Measurements from ENCODE around the gene SORBS1. TPM values are rescaled to one million over a fixed set of nuclear protein-coding genes. Genes with fewer than 3 reads are reported as not detected.

SORBS1 gene
- total RNA-seq, 1 donor from 2014 or later: 58.2 TPM

DNA sequence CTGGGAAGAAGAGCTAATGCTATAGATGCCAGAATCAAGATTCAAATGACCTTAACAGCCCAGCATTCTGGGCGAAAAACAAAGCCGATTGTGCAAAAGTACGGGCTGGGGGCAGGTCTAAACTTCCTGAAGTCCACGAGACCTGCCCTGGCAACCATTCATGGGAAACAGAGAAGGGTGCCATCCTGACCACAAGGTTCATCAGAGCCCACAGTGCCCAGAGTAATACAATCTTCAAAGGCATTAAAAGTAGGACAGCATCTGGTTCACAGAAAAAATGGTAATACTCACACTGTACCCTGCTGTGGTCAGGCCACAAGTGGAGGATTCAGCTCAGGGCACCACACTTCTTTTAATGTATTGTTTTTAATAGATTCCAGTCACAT, 36.1 kb downstream of the SORBS1 start:
- H3K4me3 ChIP-seq: no peak overlapping the region
- H3K27me3 ChIP-seq (ENCODE audit: low read depth): no peaks in the 10 kb centered on the region
- DNase-seq: no peak
- H3K27ac ChIP-seq: no peak overlapping the region
- peaks cover 11% of the 10 kb centered on the region for H3K4me1 ChIP-seq
- H3K36me3 ChIP-seq: no peaks in the 10 kb centered on the region
- ATAC-seq: no peak
- intact Hi-C loops (cut with DNase I): no loop called here
- no peaks in the 10 kb centered on the region for H3K9me3 ChIP-seq
- TF ChIP-seq, protein P1, sequence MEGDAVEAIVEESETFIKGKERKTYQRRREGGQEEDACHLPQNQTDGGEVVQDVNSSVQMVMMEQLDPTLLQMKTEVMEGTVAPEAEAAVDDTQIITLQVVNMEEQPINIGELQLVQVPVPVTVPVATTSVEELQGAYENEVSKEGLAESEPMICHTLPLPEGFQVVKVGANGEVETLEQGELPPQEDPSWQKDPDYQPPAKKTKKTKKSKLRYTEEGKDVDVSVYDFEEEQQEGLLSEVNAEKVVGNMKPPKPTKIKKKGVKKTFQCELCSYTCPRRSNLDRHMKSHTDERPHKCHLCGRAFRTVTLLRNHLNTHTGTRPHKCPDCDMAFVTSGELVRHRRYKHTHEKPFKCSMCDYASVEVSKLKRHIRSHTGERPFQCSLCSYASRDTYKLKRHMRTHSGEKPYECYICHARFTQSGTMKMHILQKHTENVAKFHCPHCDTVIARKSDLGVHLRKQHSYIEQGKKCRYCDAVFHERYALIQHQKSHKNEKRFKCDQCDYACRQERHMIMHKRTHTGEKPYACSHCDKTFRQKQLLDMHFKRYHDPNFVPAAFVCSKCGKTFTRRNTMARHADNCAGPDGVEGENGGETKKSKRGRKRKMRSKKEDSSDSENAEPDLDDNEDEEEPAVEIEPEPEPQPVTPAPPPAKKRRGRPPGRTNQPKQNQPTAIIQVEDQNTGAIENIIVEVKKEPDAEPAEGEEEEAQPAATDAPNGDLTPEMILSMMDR (IDR thresholded peaks at IDR 0.05): no peak

DNA sequence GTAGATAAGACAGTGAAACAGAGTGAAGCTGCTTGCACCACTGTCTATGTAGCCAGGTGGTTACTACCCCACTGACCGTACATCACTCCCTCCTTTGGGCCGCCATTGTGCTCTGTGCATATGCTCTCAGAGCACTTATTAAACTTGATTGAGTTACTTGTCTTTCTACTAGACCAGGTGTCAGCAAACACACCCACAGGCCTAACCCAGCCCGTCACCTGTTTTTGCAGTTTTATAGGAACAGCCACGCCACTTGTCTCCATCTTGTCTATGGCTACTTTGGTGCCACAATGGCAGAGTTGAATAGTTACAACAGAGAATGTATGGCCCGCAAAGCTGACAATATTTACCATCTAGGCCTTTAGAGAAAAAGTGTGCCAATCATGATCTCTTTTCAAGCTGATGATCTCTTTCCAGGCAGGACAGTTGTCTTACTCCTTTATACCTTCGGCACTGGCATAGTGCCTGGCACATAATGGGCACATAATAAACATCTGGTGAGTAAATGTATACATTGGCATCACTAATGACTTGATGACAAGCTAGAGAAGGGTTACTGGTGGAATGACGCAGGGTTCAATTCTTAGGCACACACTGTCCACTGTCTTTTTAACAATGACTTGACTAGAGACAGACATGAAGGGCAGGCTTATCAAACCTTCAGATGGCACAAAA, 36.7 kb downstream of the SORBS1 start:
- DNase-seq (no peak), ATAC-seq (no peak)
- Histone ChIP-seq H3K9me3 (no peaks in the 10 kb centered on the region), H3K36me3 (no peaks in the 10 kb centered on the region), H3K27me3 (ENCODE audit: low read depth) (no peaks in the 10 kb centered on the region), H3K4me3 (no peak overlapping the region), H3K27ac (no peak overlapping the region), H3K4me1 (peaks cover 7% of the 10 kb centered on the region)
- TF ChIP-seq, protein P1 (IDR thresholded peaks at IDR 0.05): no peak
- intact Hi-C loops (cut with DNase I): no loop called here

DNA sequence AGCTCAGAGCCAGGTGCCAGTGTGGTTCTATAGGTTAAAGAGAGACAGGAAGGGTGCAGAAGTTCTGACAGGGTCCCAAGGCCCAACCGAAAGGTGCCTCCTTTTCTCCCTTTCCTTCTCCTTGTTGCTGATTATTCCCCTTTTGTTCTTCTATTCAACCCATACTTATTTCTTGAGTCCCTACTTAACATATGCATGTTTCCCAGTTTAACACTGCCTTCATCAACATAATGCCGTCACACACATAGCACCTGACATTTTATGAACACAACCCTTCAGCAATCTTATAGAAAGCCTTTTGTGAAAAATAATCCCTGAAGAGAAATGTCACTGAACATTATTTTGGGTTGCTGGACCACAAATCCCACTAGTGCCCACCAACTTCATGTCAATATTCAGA, 39.1 kb downstream of the SORBS1 start:
- Histone ChIP-seq H3K9me3 (no peaks in the 10 kb centered on the region), H3K4me3 (no peak overlapping the region), H3K27ac (no peak overlapping the region), H3K27me3 (ENCODE audit: low read depth) (no peaks in the 10 kb centered on the region), H3K4me1 (no peaks in the 10 kb centered on the region), H3K36me3 (no peaks in the 10 kb centered on the region)
- intact Hi-C loops (cut with DNase I): no loop called here
- TF ChIP-seq, protein P1 (IDR thresholded peaks at IDR 0.05): no peak
- DNase-seq: no peak
- ATAC-seq: no peak

DNA sequence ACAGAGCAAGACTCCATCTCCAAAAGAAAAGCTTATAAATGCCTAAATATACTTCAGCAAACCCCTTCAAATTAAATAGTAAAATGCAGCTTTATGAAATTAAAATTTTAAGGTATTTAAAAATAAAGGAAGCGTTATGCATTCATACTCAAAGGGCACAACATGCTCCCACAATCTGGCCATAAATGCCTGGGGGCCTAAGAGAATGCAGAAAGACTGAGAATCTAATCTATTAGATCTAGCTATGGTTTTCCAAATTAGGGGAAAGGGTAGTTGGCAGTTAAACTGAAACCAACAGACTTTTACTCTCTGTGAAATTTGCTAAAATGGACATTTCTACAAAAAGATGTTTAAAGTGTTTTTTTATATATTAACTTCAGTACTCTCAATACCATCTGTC, 40.6 kb downstream of the SORBS1 start:
- intact Hi-C loops (cut with DNase I): no loop called here
- DNase-seq: no peak
- no peak for ATAC-seq
- H3K36me3 ChIP-seq: no peaks in the 10 kb centered on the region
- no peaks in the 10 kb centered on the region for H3K9me3 ChIP-seq
- H3K4me3 ChIP-seq: no peak overlapping the region
- no peaks in the 10 kb centered on the region for H3K27me3 ChIP-seq (ENCODE audit: low read depth)
- no peaks in the 10 kb centered on the region for H3K4me1 ChIP-seq
- no peak overlapping the region for H3K27ac ChIP-seq
- TF ChIP-seq, protein P1 (IDR thresholded peaks at IDR 0.05): no peak

DNA sequence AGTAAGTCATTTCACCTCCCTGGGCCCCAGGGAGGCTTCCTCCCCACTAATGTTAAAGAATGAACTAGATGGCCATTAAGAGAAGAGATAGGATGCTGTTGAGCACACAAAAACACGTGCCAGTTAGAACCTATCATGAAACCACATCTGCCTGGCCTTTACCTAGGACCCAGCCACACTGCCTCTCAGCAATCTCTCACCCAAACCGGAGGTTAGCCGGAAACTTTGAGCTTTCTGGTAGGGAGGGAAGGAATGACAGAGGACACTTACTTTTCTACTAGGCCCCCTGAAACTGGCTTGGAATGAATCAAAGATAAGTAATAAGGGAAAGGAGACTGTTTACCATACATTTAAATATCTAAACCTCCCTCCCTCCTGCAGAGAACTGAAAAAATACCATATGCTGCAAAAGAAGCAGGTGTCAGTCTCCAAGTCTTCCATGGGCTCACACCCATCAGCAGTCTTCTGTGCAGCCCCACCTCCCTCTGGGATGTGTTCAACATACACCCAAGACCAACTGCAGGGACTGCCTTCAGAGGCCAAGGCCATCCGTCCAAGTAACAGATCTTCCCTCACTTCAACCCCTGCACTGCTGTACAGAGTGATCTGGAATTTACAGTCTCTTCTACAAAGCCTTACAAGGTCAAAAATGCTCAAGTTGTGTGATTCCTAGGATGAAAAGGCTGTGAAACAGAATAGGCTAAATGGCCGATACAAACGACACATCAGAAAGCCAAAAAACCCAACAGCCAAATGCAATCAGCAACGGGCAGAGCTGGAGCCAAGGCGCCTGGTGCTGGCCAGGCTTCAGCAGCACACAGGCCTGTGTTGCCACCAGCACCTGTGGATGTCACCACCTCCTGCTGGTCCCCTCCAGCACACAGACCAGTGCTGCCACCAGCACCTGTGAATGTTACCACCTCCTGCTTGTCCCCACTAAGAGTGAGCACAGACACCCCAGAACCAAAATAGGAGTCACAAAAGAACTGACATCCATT, 42.4 kb downstream of the SORBS1 start:
- no peaks in the 10 kb centered on the region for H3K27me3 ChIP-seq (ENCODE audit: low read depth)
- no peak for ATAC-seq
- intact Hi-C loops (cut with DNase I): no loop called here
- H3K9me3 ChIP-seq: no peaks in the 10 kb centered on the region
- TF ChIP-seq, protein P1 (IDR thresholded peaks at IDR 0.05): no peak
- no peak for DNase-seq
- H3K4me3 ChIP-seq: no peak overlapping the region
- H3K4me1 ChIP-seq: peaks cover 5% of the 10 kb centered on the region
- H3K27ac ChIP-seq: no peak overlapping the region
- no peaks in the 10 kb centered on the region for H3K36me3 ChIP-seq

Measured in lower lobe of right lung (tissue), 2 donors.